IMR-90 (cell line): Measurements from ENCODE around the gene CD34. TPM values are rescaled to one million over a fixed set of nuclear protein-coding genes. Genes with fewer than 3 reads are reported as not detected.
A peak's percentile ranks its signal among the peaks of the same experiment; 100 is the strongest.

ENCODE experiments used
- ATAC-seq: fragments of 200-7000 bp; cut with Tn5 transposase; 2 replicates; pipeline ENCODE4 v1.9.1; 2020; ENCODE audit warnings: low read depth, mild to moderate bottlenecking, moderate library complexity
- BruUV-seq: library from RNA; stranded (reverse); fragments of 400-500 nt; replicated peaks from 2 replicates; lab custom pipeline; 2021; lab: Mats Ljungman, UMichigan
- CTCF ChIA-PET: fragments of 300-600 bp; formaldehyde crosslinking; extraction: SDS; loops from one replicate; lab custom pipeline; 2021; ENCODE audit warnings: antibody characterized with exemption; lab: Yijun Ruan, JAX
- POLR2A ChIA-PET: fragments of 300-600 bp; sonication (Branson Sonifier 250); formaldehyde crosslinking; loops from one replicate; lab custom pipeline; 2022; ENCODE audit warnings: antibody characterized with exemption; ENCODE audit not compliant: unreplicated experiment; lab: Charles Lee
- DNase-seq: peaks from one replicate; pipeline ENCODE4 v3.0.0; 2013
- H2AFZ ChIP-seq: replicated peaks from 2 replicates; pipeline ENCODE3; 2013; ENCODE audit warnings: low read length, mild to moderate bottlenecking; ENCODE audit not compliant: poor library complexity
- H2AK5ac ChIP-seq: 2 replicates; pipeline ENCODE4 v1.6.1; 2013; ENCODE audit warnings: low read depth, low read length, inconsistent platforms
- H2AK9ac ChIP-seq: replicated peaks from 2 replicates; pipeline ENCODE3; 2013; ENCODE audit warnings: mild to moderate bottlenecking, low read depth, low read length, moderate library complexity; ENCODE audit not compliant: poor library complexity
- H2BK120ac ChIP-seq: 2 replicates; pipeline ENCODE4 v1.6.1; 2013; ENCODE audit warnings: low read depth, low read length, inconsistent platforms
- H2BK15ac ChIP-seq: 3 replicates; pipeline ENCODE4 v1.6.1; 2013; ENCODE audit warnings: low read depth, low read length, inconsistent platforms
- H2BK20ac ChIP-seq: 2 replicates; pipeline ENCODE4 v1.6.1; 2013; ENCODE audit warnings: low read depth, mild to moderate bottlenecking, inconsistent platforms, low read length, moderate library complexity
- H2BK5ac ChIP-seq: 2 replicates; pipeline ENCODE4 v1.6.1; 2013; ENCODE audit warnings: mild to moderate bottlenecking, low read depth, low read length, inconsistent platforms; ENCODE audit not compliant: poor library complexity, severe bottlenecking
- H3K14ac ChIP-seq: replicated peaks from 2 replicates; pipeline ENCODE4 v1.6.1; 2013; ENCODE audit warnings: low read depth, low read length, inconsistent platforms
- H3K18ac ChIP-seq: 2 replicates; pipeline ENCODE4 v1.6.1; 2013; ENCODE audit warnings: low read depth, low read length, control low read depth
- H3K23ac ChIP-seq: 2 replicates; pipeline ENCODE4 v1.6.1; 2013; ENCODE audit warnings: low read depth, low read length, inconsistent platforms
- H3K27ac ChIP-seq: 2 replicates; pipeline ENCODE4 v1.5.1; 2013; ENCODE audit warnings: mild to moderate bottlenecking, control low read depth, low read length; ENCODE audit not compliant: insufficient read depth
- H3K27me3 ChIP-seq: 2 replicates; pipeline ENCODE4 v1.6.1; 2013; ENCODE audit warnings: low read length; ENCODE audit not compliant: control insufficient read depth, insufficient read depth
- H3K36me3 ChIP-seq: 2 replicates; pipeline ENCODE4 v1.6.1; 2013; ENCODE audit warnings: low read length, mixed read lengths; ENCODE audit not compliant: control insufficient read depth, insufficient read depth
- H3K4ac ChIP-seq: 2 replicates; pipeline ENCODE4 v1.6.1; 2013; ENCODE audit warnings: low read depth, low read length, inconsistent platforms
- H3K4me1 ChIP-seq: 2 replicates; pipeline ENCODE4 v1.6.1; 2013; ENCODE audit warnings: low read length, mixed read lengths; ENCODE audit not compliant: control insufficient read depth, insufficient read depth
- H3K4me2 ChIP-seq: 2 replicates; pipeline ENCODE4 v1.6.1; 2013; ENCODE audit warnings: low read depth, mild to moderate bottlenecking, control low read depth, low read length, moderate library complexity
- H3K4me3 ChIP-seq: 2 replicates; pipeline ENCODE4 v1.5.1; 2013; ENCODE audit warnings: low read depth, mild to moderate bottlenecking, control low read depth, low read length, moderate library complexity; ENCODE audit not compliant: insufficient read depth
- H3K56ac ChIP-seq: 2 replicates; pipeline ENCODE4 v1.6.1; 2013; ENCODE audit warnings: low read length, inconsistent platforms; ENCODE audit not compliant: insufficient read depth; ENCODE audit errors: extremely low read depth
- H3K79me1 ChIP-seq, 2 experiments: 2 replicates each; pipeline ENCODE4 v1.6.1; 2013; ENCODE audit warnings: low read length in 2 of 2, inconsistent platforms in 1 of 2, low read depth in 1 of 2
- H3K9ac ChIP-seq: 2 replicates; pipeline ENCODE4 v1.6.1; 2013; ENCODE audit warnings: low read depth, low read length, control low read depth
- H3K9me1 ChIP-seq: 2 replicates; pipeline ENCODE4 v1.6.1; 2013; ENCODE audit warnings: low read length, inconsistent platforms; ENCODE audit not compliant: insufficient read depth
- H3K9me3 ChIP-seq: 2 replicates; pipeline ENCODE4 v1.6.1; 2013; ENCODE audit warnings: low read length; ENCODE audit not compliant: control insufficient read depth, insufficient read depth
- H4K20me1 ChIP-seq: 2 replicates; pipeline ENCODE4 v1.6.1; 2013; ENCODE audit warnings: low read length, inconsistent platforms; ENCODE audit not compliant: insufficient read depth
- H4K5ac ChIP-seq: 2 replicates; pipeline ENCODE4 v1.6.1; 2013; ENCODE audit warnings: mild to moderate bottlenecking, low read depth, low read length, control low read depth
- H4K8ac ChIP-seq, 2 experiments: 2 replicates each; pipeline ENCODE4 v1.6.1; 2013; ENCODE audit warnings: low read depth in 2 of 2, low read length in 2 of 2, control low read depth in 1 of 2, inconsistent platforms in 1 of 2
- H4K91ac ChIP-seq: 2 replicates; pipeline ENCODE4 v1.6.1; 2013; ENCODE audit warnings: low read depth, low read length, inconsistent platforms; ENCODE audit not compliant: insufficient read depth
- BHLHE40 ChIP-seq: fragments of 150-350 bp; IDR thresholded peaks from 2 replicates; pipeline ENCODE4 v1.6.1; 2016; ENCODE audit warnings: mild to moderate bottlenecking, low read depth, low read length
- CEBPB ChIP-seq: IDR thresholded peaks from 2 replicates; pipeline ENCODE4 v1.6.1; 2012; ENCODE audit warnings: low read depth, low read length, improper control_type of control experiment
- CHD1 ChIP-seq: IDR thresholded peaks from 2 replicates; pipeline ENCODE4 v1.6.1; 2012; ENCODE audit warnings: low read depth, low read length, improper control_type of control experiment
- ELK1 ChIP-seq: fragments of 150-350 bp; IDR thresholded peaks from 2 replicates; pipeline ENCODE4 v1.6.1; 2016; ENCODE audit warnings: low read depth, mild to moderate bottlenecking, low read length, moderate library complexity, borderline replicate concordance
- FOS ChIP-seq: fragments of 150-350 bp; IDR thresholded peaks from 2 replicates; pipeline ENCODE4 v1.6.1; 2016; ENCODE audit warnings: low read depth, low read length
- MAFK ChIP-seq: IDR thresholded peaks from 2 replicates; pipeline ENCODE4 v1.6.1; 2012; ENCODE audit warnings: low read depth, low read length, improper control_type of control experiment
- MAZ ChIP-seq: IDR thresholded peaks from 2 replicates; pipeline ENCODE4 v1.6.1; 2012; ENCODE audit warnings: low read depth, mild to moderate bottlenecking, low read length, improper control_type of control experiment, moderate library complexity, borderline replicate concordance
- MXI1 ChIP-seq: IDR thresholded peaks from 2 replicates; pipeline ENCODE4 v1.6.1; 2012; ENCODE audit warnings: low read depth, mild to moderate bottlenecking, low read length, moderate library complexity, borderline replicate concordance
- NFE2L2 ChIP-seq: fragments of 150-350 bp; IDR thresholded peaks from 2 replicates; pipeline ENCODE4 v1.6.1; 2016; ENCODE audit warnings: low read depth, mild to moderate bottlenecking, low read length
- POLR2A ChIP-seq: IDR thresholded peaks from 2 replicates; pipeline ENCODE4 v1.6.1; 2012; ENCODE audit warnings: mild to moderate bottlenecking, low read depth, low read length
- RAD21 ChIP-seq: IDR thresholded peaks from 2 replicates; pipeline ENCODE4 v1.6.1; 2012; ENCODE audit warnings: low read length, improper control_type of control experiment
- RCOR1 ChIP-seq: IDR thresholded peaks from 2 replicates; pipeline ENCODE4 v1.6.1; 2012; ENCODE audit warnings: mild to moderate bottlenecking, low read length, improper control_type of control experiment; ENCODE audit not compliant: insufficient replicate concordance
- RFX5 ChIP-seq: IDR thresholded peaks from 2 replicates; pipeline ENCODE4 v1.8.0; 2012; ENCODE audit warnings: low read depth, mild to moderate bottlenecking, low read length, moderate library complexity
- SMC3 ChIP-seq: fragments of 150-350 bp; IDR thresholded peaks from 2 replicates; pipeline ENCODE4 v1.6.1; 2016; ENCODE audit warnings: low read depth, mild to moderate bottlenecking, antibody characterized with exemption, low read length, moderate library complexity
- USF2 ChIP-seq: fragments of 150-350 bp; IDR thresholded peaks from 2 replicates; pipeline ENCODE4 v1.6.1; 2017; ENCODE audit warnings: mild to moderate bottlenecking, antibody characterized with exemption, low read length, low read depth
- WGBS, 2 experiments: methylation state at CpG; one replicate each; pipeline versions ENCODE4 v1.1.5 to v1.1.7; 2013; ENCODE audit warnings: missing lambda C conversion rate in 2 of 2; ENCODE audit not compliant: insufficient read length in 1 of 2; ENCODE audit errors: extremely low coverage in 2 of 2; 5-methylcytosine and 5-hydroxymethylcytosine counted together
- dilution Hi-C: fragments of 300-500 bp; cut with HindIII; formaldehyde crosslinking; loops from one replicate; pipeline ENCODE4 v1.14.3; 2018; ENCODE audit warnings: low sequenced_read_pairs; ENCODE audit not compliant: unreplicated experiment
- in situ Hi-C: fragments of 300-500 bp; cut with MboI; formaldehyde crosslinking; loops from 3 replicates; pipeline ENCODE4 v1.14.3; 2019; ENCODE audit warnings: low sequenced_read_pairs, inconsistent platforms, mixed read lengths
- intact Hi-C: fragments of 100-400 bp; cut with micrococcal nuclease; formaldehyde crosslinking; loops from 2 replicates; pipeline ENCODE4 v1.10.0; 2022
- polyA plus RNA-seq, 3 experiments: library from polyadenylated mRNA; depleted of rRNA; stranded (reverse); fragments of >200 nt; gene quantifications; 2 replicates each; pipeline ENCODE4 v1.2.3, GENCODE V29; 2012; ENCODE audit warnings: low replicate concordance in 1 of 3
- total RNA-seq: library from RNA; depleted of rRNA; stranded (reverse); fragments of >200 nt; gene quantifications from 2 replicates; pipeline ENCODE4 v1.2.3, GENCODE V29; 2012

Gene CD34
- total and polyA plus RNA-seq, 2 of the 4 experiments (the other 2 are of a cell fraction) = 0.14 TPM; not detected in 1

- in situ Hi-C loops = loop anchor here (5.0 kb wide), 1 partner anchor 77 kb away; no protein-coding TSS in a partner anchor
- POLR2A ChIA-PET = no interaction called here
- TF ChIP-seq POLR2A = no peak
- TF ChIP-seq RCOR1 = no peak
- no peak for TF ChIP-seq FOS
- TF ChIP-seq MXI1 = no peak
- TF ChIP-seq CEBPB = 0 out of 2 replicates have a peak, but pooled peaks have one; percentile 24
- TF ChIP-seq ELK1 = no peak
- no peak for TF ChIP-seq USF2
- TF ChIP-seq BHLHE40 = no peak
- 0 out of 2 replicates have a peak, but pooled peaks have one; percentile 2 for TF ChIP-seq RAD21
- TF ChIP-seq MAFK = no peak
- TF ChIP-seq SMC3 = no peak
- TF ChIP-seq RFX5 = no peak
- TF ChIP-seq NFE2L2 = no peak
- TF ChIP-seq CHD1 = no peak
- peak; percentile 72 for TF ChIP-seq MAZ
Observed at GRCh38 chr1:207959141-207959825, 48.4 kb upstream of the CD34 start.

More at GRCh38 chr1:207959141-207959825, 48.4 kb upstream of the CD34 start:
- H3K4ac ChIP-seq = no peak overlapping the region
- no peak overlapping the region for H2BK5ac ChIP-seq
- H4K8ac ChIP-seq = peak overlapping the region in 1 of 2 experiments; percentile 33; a peak in 1 of 4 replicates
- H3K4me2 ChIP-seq = peak overlapping the region; percentile 68; the same call in 1 of the 2 replicates
- peak overlapping the region; percentile 89 for H2AFZ ChIP-seq
- H3K9me1 ChIP-seq = peaks cover 4% of the 10 kb centered on the region; the same call in 1 of the 2 replicates
- H4K5ac ChIP-seq = no peak overlapping the region
- no peaks in the 10 kb centered on the region for H3K36me3 ChIP-seq
- no peak overlapping the region for H3K18ac ChIP-seq
- H3K9me3 ChIP-seq = peaks cover 2% of the 10 kb centered on the region; the same call in 1 of the 2 replicates
- H3K27ac ChIP-seq = no peak overlapping the region
- H2BK120ac ChIP-seq = no peak overlapping the region
- dilution Hi-C loops = no loop called here
- H3K56ac ChIP-seq = no peak overlapping the region
- no peak overlapping the region for H4K91ac ChIP-seq
- no peak overlapping the region for H3K14ac ChIP-seq
- H4K20me1 ChIP-seq = no peaks in the 10 kb centered on the region
- H2BK20ac ChIP-seq = no peak overlapping the region
- H2AK9ac ChIP-seq = peak overlapping the region; percentile 23
- CTCF ChIA-PET = interaction anchor here (0.9 to 1.6 kb wide), 2 partner anchors 13 to 74 kb away, joined by 3 to 7 read pairs; no protein-coding TSS in a partner anchor
- peaks cover 3% of the 10 kb centered on the region for H3K4me1 ChIP-seq
- no peak overlapping the region for H2BK15ac ChIP-seq
- H3K23ac ChIP-seq = no peak overlapping the region
- intact Hi-C loops = no loop called here
- peak; percentile 59 for ATAC-seq
- BruUV-seq = no TSS peak
- H3K79me1 ChIP-seq = peaks cover 0 to 6% of the 10 kb centered on the region in 2 experiments; a peak in 1 of 4 replicates
- WGBS, 2 experiments = 7% methylated on average over 5 of the region's 76 CpGs; no CpG with 5 or more reads in 1 of the 2 experiments
- H3K4me3 ChIP-seq = peak overlapping the region; percentile 20
- H2AK5ac ChIP-seq = no peak overlapping the region
- H3K9ac ChIP-seq = no peak overlapping the region
- DNase-seq = peak; percentile 38
- H3K27me3 ChIP-seq = peaks cover 37% of the 10 kb centered on the region
